Esophagus squamous epithelium (tissue), 5 donors: ENCODE measurements around the gene SYNRG. TPM values are rescaled to one million over a fixed set of nuclear protein-coding genes. Genes with fewer than 3 reads are reported as not detected.
A peak's percentile ranks its signal among the peaks of the same experiment; 100 is the strongest.

Experiments used
- DNase-seq: peaks from one replicate; lab custom pipeline; 2025; lab: John Stamatoyannopoulos, UW
- H3K27ac ChIP-seq, 4 donors: fragments of 200-600 bp; sonication (generic); one replicate each; pipeline ENCODE4 v1.5.1; 2016 to 2019; ENCODE audit warnings: mild to moderate bottlenecking in 1 of 4
- H3K27me3 ChIP-seq, 4 donors: fragments of 200-600 bp; sonication (generic); 1 replicate in 3 of 4; 2 replicates in 1 of 4; pipeline versions ENCODE4 v1.5.1 to v1.6.0; 2017 to 2021; ENCODE audit warnings: antibody characterized with exemption in 1 of 4
- H3K36me3 ChIP-seq, 3 donors: fragments of 200-600 bp; sonication (generic); one replicate each; pipeline ENCODE4 v1.5.1; 2016 to 2019
- H3K4me1 ChIP-seq, 3 donors: fragments of 200-600 bp; sonication (generic); one replicate each; pipeline ENCODE4 v1.5.1; 2017 to 2019
- H3K4me3 ChIP-seq, 4 donors: fragments of 200-600 bp; sonication (generic); 1 replicate in 3 of 4; 2 replicates in 1 of 4; pipeline ENCODE4 v1.5.1; 2016 to 2019; ENCODE audit warnings: mild to moderate bottlenecking in 2 of 4, moderate library complexity in 1 of 4
- H3K9me3 ChIP-seq, 3 donors: fragments of 200-600 bp; sonication (generic); one replicate each; pipeline ENCODE4 v1.5.1; 2016 to 2019
- CTCF ChIP-seq, 6 experiments: fragments of 450-650 bp in 4 of 6; fragments of 200-600 bp in 2 of 6; sonication (generic) in 2 of 6; IDR thresholded peaks; one replicate each; pipeline ENCODE4 v1.5.1; 2016 to 2019; ENCODE audit warnings: antibody characterized with exemption in 6 of 6, mild to moderate bottlenecking in 4 of 6, moderate library complexity in 4 of 6
- POLR2A ChIP-seq, 4 donors: fragments of 450-650 bp; IDR thresholded peaks; one replicate each; pipeline ENCODE4 v1.6.1; 2017; ENCODE audit warnings: antibody characterized with exemption in 4 of 4, mild to moderate bottlenecking in 4 of 4, moderate library complexity in 3 of 4
- WGBS, 2 donors: methylation state at CpG; one replicate each; pipeline ENCODE4 v1.1.5; 2018; 5-methylcytosine and 5-hydroxymethylcytosine counted together
- intact Hi-C: fragments of 100-400 bp; cut with DNase I; formaldehyde crosslinking; loops from one replicate; pipeline ENCODE4 v1.15.0; 2022
- total RNA-seq, 4 donors: library from RNA; depleted of rRNA; stranded (reverse); fragments of >200 nt; gene quantifications; one replicate each; pipeline ENCODE4 v1.1.0, GENCODE V29; 2016
- donor health status: DM: yes; HTN: yes; CAD: no.

Gene SYNRG
- total RNA-seq, 4 donors from 2014 or later: 16.5 to 24.2 (median 21.3) TPM

- intact Hi-C loops: no loop called here
- Histone ChIP-seq H3K36me3 (peaks cover 22 to 99% (median 27%) of the 10 kb centered on the region in 3 donors), H3K9me3 (no peaks in the 10 kb centered on the region), H3K4me3 (no peak overlapping the region), H3K27ac (no peak overlapping the region), H3K27me3 (no peaks in the 10 kb centered on the region), H3K4me1 (peaks cover 0 to 18% (median 0%) of the 10 kb centered on the region in 3 donors)
- no peak for TF ChIP-seq POLR2A (IDR thresholded peaks at IDR 0.05)
- TF ChIP-seq CTCF (IDR thresholded peaks at IDR 0.05): no peak
- 68 to 70% methylated on average over 5 of the region's 5 CpGs for WGBS, 2 donors
- no peak for DNase-seq
These were observed 89.8 kb downstream of the SYNRG start for GRCh38 chr17:37519251-37519985.

GRCh38 chr17:37518826-37519225 lies 90.4 kb downstream of the SYNRG start:
- TF ChIP-seq POLR2A (IDR thresholded peaks at IDR 0.05): no peak
- peak in 2 of 6 experiments; percentile 15 to 32 for TF ChIP-seq CTCF (IDR thresholded peaks at IDR 0.05)
- Histone ChIP-seq H3K4me1 (peaks cover 0 to 18% (median 0%) of the 10 kb centered on the region in 3 donors), H3K27ac (no peak overlapping the region), H3K4me3 (no peak overlapping the region), H3K9me3 (no peaks in the 10 kb centered on the region), H3K36me3 (peaks cover 20 to 99% (median 29%) of the 10 kb centered on the region in 3 donors), H3K27me3 (no peaks in the 10 kb centered on the region)
- DNase-seq: no peak
- WGBS, 2 donors: 67 to 80% methylated on average over 5 to 8 of the region's 8 CpGs
- intact Hi-C loops: no loop called here

GRCh38 chr17:37517881-37518280 lies 91.3 kb downstream of the SYNRG start:
- WGBS, 2 donors: 43 to 59% methylated on average over 4 of the region's 4 CpGs
- DNase-seq: no peak
- Histone ChIP-seq H3K4me3 (no peak overlapping the region), H3K36me3 (peaks cover 11 to 99% (median 34%) of the 10 kb centered on the region in 3 donors), H3K4me1 (peaks cover 0 to 18% (median 0%) of the 10 kb centered on the region in 3 donors), H3K9me3 (no peaks in the 10 kb centered on the region), H3K27me3 (no peaks in the 10 kb centered on the region), H3K27ac (no peak overlapping the region)
- intact Hi-C loops: no loop called here
- no peak for TF ChIP-seq POLR2A (IDR thresholded peaks at IDR 0.05)
- no peak for TF ChIP-seq CTCF (IDR thresholded peaks at IDR 0.05)

- no peak for DNase-seq
- TF ChIP-seq POLR2A (IDR thresholded peaks at IDR 0.05) (no peak), CTCF (IDR thresholded peaks at IDR 0.05) (no peak)
- 66 to 73% methylated on average over 6 of the region's 6 CpGs for WGBS, 2 donors
These were observed 93.1 kb downstream of the SYNRG start for GRCh38 chr17:37516127-37516571.

GRCh38 chr17:37513711-37514110 lies 95.5 kb downstream of the SYNRG start:
- Histone ChIP-seq H3K36me3 (peaks cover 11 to 69% (median 24%) of the 10 kb centered on the region in 3 donors), H3K4me3 (no peak overlapping the region), H3K4me1 (peaks cover 0 to 13% (median 0%) of the 10 kb centered on the region in 3 donors), H3K27ac (no peak overlapping the region), H3K9me3 (no peaks in the 10 kb centered on the region), H3K27me3 (no peaks in the 10 kb centered on the region)
- DNase-seq: no peak
- intact Hi-C loops: no loop called here
- WGBS, 2 donors: 77 to 86% methylated on average over 8 to 9 of the region's 10 CpGs
- TF ChIP-seq POLR2A (IDR thresholded peaks at IDR 0.05): no peak
- TF ChIP-seq CTCF (IDR thresholded peaks at IDR 0.05): no peak

More at GRCh38 chr17:37516127-37516571, 93.1 kb downstream of the SYNRG start:
- Histone ChIP-seq H3K4me1 (peaks cover 0 to 18% (median 0%) of the 10 kb centered on the region in 3 donors), H3K9me3 (no peaks in the 10 kb centered on the region), H3K4me3 (no peak overlapping the region), H3K27me3 (no peaks in the 10 kb centered on the region), H3K36me3 (peaks cover 11 to 91% (median 36%) of the 10 kb centered on the region in 3 donors), H3K27ac (no peak overlapping the region)
- intact Hi-C loops: no loop called here
